CD14-positive monocyte (primary cell): Measurements from ENCODE around the gene PRIMPOL. TPM values are rescaled to one million over a fixed set of nuclear protein-coding genes. Genes with fewer than 3 reads are reported as not detected.

ENCODE experiments used
- DNase-seq, 3 donors: peaks; one replicate each; pipeline ENCODE4 v3.0.0-alpha.2; 2011 to 2022
- H2AFZ ChIP-seq: 2 replicates; pipeline ENCODE4 v1.6.0; 2012; ENCODE audit warnings: mild to moderate bottlenecking, low read depth, low read length, inconsistent platforms; ENCODE audit not compliant: insufficient read depth, poor library complexity, severe bottlenecking
- H3K27ac ChIP-seq, 2 donors: 1 replicate in 1 of 2; 2 replicates in 1 of 2; pipeline ENCODE4 v1.5.1; 2012 to 2013; ENCODE audit warnings: low read length in 2 of 2, control low read depth in 1 of 2, inconsistent platforms in 1 of 2, low read depth in 1 of 2, mild to moderate bottlenecking in 1 of 2
- H3K27me3 ChIP-seq, 2 donors: one replicate each; pipeline versions ENCODE4 v1.6.0 to v1.6.1; 2011 to 2013; ENCODE audit warnings: low read length in 2 of 2; ENCODE audit not compliant: control insufficient read depth in 2 of 2, insufficient read depth in 2 of 2
- H3K36me3 ChIP-seq, 2 donors: replicated peaks in 1 of 2; 1 replicate in 1 of 2; 2 replicates in 1 of 2; pipeline versions ENCODE4 v1.5.1 to v1.6.1; 2012 to 2013; ENCODE audit warnings: low read length in 2 of 2, control low read depth in 1 of 2, inconsistent platforms in 1 of 2, mild to moderate bottlenecking in 1 of 2; ENCODE audit not compliant: insufficient read depth in 2 of 2, control insufficient read depth in 1 of 2
- H3K4me1 ChIP-seq, 2 donors: 1 replicate in 1 of 2; 2 replicates in 1 of 2; pipeline versions ENCODE4 v1.5.1 to v1.6.1; 2012 to 2013; ENCODE audit warnings: low read length in 2 of 2, control low read depth in 1 of 2, inconsistent platforms in 1 of 2, mild to moderate bottlenecking in 1 of 2, moderate library complexity in 1 of 2; ENCODE audit not compliant: insufficient read depth in 2 of 2, control insufficient read depth in 1 of 2
- H3K4me2 ChIP-seq: replicated peaks from 2 replicates; pipeline ENCODE3; 2012; ENCODE audit warnings: low read length, moderate library complexity, mild to moderate bottlenecking; ENCODE audit not compliant: poor library complexity, severe bottlenecking; ENCODE audit errors: extremely low read depth
- H3K4me3 ChIP-seq, 3 experiments: fragments of 200-600 bp in 1 of 3; sonication (generic) in 1 of 3; replicated peaks in 1 of 3; 1 replicate in 2 of 3; 2 replicates in 1 of 3; pipeline ENCODE4 v1.5.1; 2011 to 2013; ENCODE audit warnings: low read length in 3 of 3, mild to moderate bottlenecking in 3 of 3, control low read depth in 2 of 3, low read depth in 2 of 3, inconsistent platforms in 1 of 3, moderate library complexity in 1 of 3
- H3K79me2 ChIP-seq: 2 replicates; pipeline ENCODE4 v1.6.0; 2012; ENCODE audit warnings: mild to moderate bottlenecking, control low read depth, inconsistent platforms, low read length, moderate library complexity; ENCODE audit not compliant: insufficient read depth
- H3K9ac ChIP-seq: 2 replicates; pipeline ENCODE4 v1.6.0; 2017; ENCODE audit warnings: low read length, mild to moderate bottlenecking; ENCODE audit not compliant: insufficient read depth, poor library complexity, severe bottlenecking
- H3K9me3 ChIP-seq, 2 donors: replicated peaks in 1 of 2; 1 replicate in 1 of 2; 2 replicates in 1 of 2; pipeline versions ENCODE4 v1.5.1 to v1.6.1; 2012 to 2013; ENCODE audit warnings: low read length in 2 of 2, control low read depth in 1 of 2; ENCODE audit not compliant: control insufficient read depth in 1 of 2, insufficient read depth in 1 of 2
- H4K20me1 ChIP-seq: 2 replicates; pipeline ENCODE4 v1.6.0; 2012; ENCODE audit warnings: mild to moderate bottlenecking, low read length, control low read depth, moderate library complexity; ENCODE audit not compliant: insufficient read depth
- H3K27ac Mint-ChIP-seq, 7 donors: one replicate each; pipeline ENCODE4 v1.8.0; 2020; ENCODE audit warnings: mild to moderate bottlenecking in 7 of 7, mixed read lengths in 7 of 7, moderate library complexity in 6 of 7, inconsistent platforms in 2 of 7
- H3K27me3 Mint-ChIP-seq, 3 donors: one replicate each; pipeline ENCODE4 v1.8.0; 2021 to 2022; ENCODE audit warnings: low read depth in 3 of 3, mild to moderate bottlenecking in 3 of 3, mixed read lengths in 3 of 3, moderate library complexity in 3 of 3, inconsistent platforms in 1 of 3
- H3K36me3 Mint-ChIP-seq, 2 donors: one replicate each; pipeline ENCODE4 v1.8.0; 2020; ENCODE audit warnings: mixed read lengths in 2 of 2, inconsistent platforms in 1 of 2, mild to moderate bottlenecking in 1 of 2
- H3K4me1 Mint-ChIP-seq: one replicate; pipeline ENCODE4 v1.8.0; 2020; ENCODE audit warnings: mild to moderate bottlenecking, mixed read lengths
- H3K4me3 Mint-ChIP-seq, 2 donors: one replicate each; pipeline ENCODE4 v1.8.0; 2020; ENCODE audit warnings: mild to moderate bottlenecking in 2 of 2, mixed read lengths in 2 of 2, moderate library complexity in 1 of 2
- H3K9me3 Mint-ChIP-seq, 7 donors: one replicate each; pipeline ENCODE4 v1.8.0; 2020 to 2022; ENCODE audit warnings: mixed read lengths in 7 of 7, mild to moderate bottlenecking in 6 of 7, moderate library complexity in 6 of 7, inconsistent platforms in 2 of 7
- WGBS: methylation state at CpG from one replicate; pipeline ENCODE4 v1.1.5; 2013; ENCODE audit warnings: missing lambda C conversion rate; ENCODE audit not compliant: insufficient coverage; 5-methylcytosine and 5-hydroxymethylcytosine counted together
- intact Hi-C, 2 donors: fragments of 100-400 bp; cut with micrococcal nuclease; formaldehyde crosslinking; loops; one replicate each; pipeline versions ENCODE4 v1.15.0 to v1.15.1; 2023
- polyA plus RNA-seq, 3 donors: library from polyadenylated mRNA; depleted of rRNA in 1 of 3; unstranded in 2 of 3; stranded (reverse) in 1 of 3; fragments of 300-500 nt in 2 of 3; fragments of >200 nt in 1 of 3; fragmentation: Illumina TruSeq in 2 of 3; gene quantifications; 1 replicate in 2 of 3; 2 replicates in 1 of 3; pipeline ENCODE4 v1.2.3, GENCODE V29; 2012 to 2021
- TF ChIP-seq, protein P1 (sequence below): fragments of 200-600 bp; IDR thresholded peaks from one replicate; pipeline ENCODE4 v1.8.0; 2022; ENCODE audit warnings: antibody characterized with exemption, mild to moderate bottlenecking

The PRIMPOL gene
- polyA plus RNA-seq, 3 donors = 7.0 to 10.5 (median 10.0) TPM

DNA sequence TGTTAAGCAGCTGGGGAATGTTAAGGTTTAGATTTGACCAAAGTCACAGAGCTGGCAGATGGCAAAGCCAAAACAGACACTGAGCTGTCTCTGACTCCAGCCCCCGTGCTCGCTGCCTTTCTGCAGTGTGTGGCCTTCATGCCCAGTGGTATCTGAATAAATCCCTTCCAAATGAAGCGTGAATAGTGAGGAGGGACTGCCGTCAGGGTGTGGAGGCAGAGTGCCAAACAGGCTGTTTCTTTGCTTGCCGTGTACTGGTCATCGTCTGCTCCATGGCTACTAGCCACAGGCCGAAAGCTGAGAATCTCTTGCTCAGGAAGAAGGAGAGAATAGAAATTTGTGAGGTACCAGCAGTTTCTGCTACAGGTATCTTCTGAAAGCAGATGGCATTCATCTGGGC, 19.7 kb downstream of the PRIMPOL start:
- 93% methylated on average over 6 of the region's 7 CpGs for WGBS
- Histone ChIP-seq H4K20me1 (no peaks in the 10 kb centered on the region), H3K27me3 (no peaks in the 10 kb centered on the region), H3K4me3 (no peak overlapping the region), H3K27ac (peak overlapping the region; percentile 3 to 89), H3K36me3 (peaks cover 22 to 45% of the 10 kb centered on the region in 2 donors), H3K9ac (no peak overlapping the region), H3K9me3 (no peaks in the 10 kb centered on the region), H3K79me2 (no peaks in the 10 kb centered on the region), H2AFZ (no peak overlapping the region), H3K4me1 (peaks cover 28 to 32% of the 10 kb centered on the region in 2 donors), H3K4me2 (no peak overlapping the region)
- TF ChIP-seq, protein P1, sequence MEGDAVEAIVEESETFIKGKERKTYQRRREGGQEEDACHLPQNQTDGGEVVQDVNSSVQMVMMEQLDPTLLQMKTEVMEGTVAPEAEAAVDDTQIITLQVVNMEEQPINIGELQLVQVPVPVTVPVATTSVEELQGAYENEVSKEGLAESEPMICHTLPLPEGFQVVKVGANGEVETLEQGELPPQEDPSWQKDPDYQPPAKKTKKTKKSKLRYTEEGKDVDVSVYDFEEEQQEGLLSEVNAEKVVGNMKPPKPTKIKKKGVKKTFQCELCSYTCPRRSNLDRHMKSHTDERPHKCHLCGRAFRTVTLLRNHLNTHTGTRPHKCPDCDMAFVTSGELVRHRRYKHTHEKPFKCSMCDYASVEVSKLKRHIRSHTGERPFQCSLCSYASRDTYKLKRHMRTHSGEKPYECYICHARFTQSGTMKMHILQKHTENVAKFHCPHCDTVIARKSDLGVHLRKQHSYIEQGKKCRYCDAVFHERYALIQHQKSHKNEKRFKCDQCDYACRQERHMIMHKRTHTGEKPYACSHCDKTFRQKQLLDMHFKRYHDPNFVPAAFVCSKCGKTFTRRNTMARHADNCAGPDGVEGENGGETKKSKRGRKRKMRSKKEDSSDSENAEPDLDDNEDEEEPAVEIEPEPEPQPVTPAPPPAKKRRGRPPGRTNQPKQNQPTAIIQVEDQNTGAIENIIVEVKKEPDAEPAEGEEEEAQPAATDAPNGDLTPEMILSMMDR = no peak
- no peak for DNase-seq
- H3K27me3 Mint-ChIP-seq = peaks cover 0 to 2% (median 0%) of the 10 kb centered on the region in 3 donors
- peak overlapping the region in 6 of 7 donors; percentile 46 to 91 (median 74) for H3K27ac Mint-ChIP-seq
- H3K4me1 Mint-ChIP-seq = peaks cover 22% of the 10 kb centered on the region
- H3K4me3 Mint-ChIP-seq = no peak overlapping the region
- intact Hi-C loops = no loop called here
- H3K36me3 Mint-ChIP-seq = peaks cover 51 to 67% of the 10 kb centered on the region in 2 donors
- peaks cover 0 to 2% (median 0%) of the 10 kb centered on the region in 7 donors for H3K9me3 Mint-ChIP-seq

DNA sequence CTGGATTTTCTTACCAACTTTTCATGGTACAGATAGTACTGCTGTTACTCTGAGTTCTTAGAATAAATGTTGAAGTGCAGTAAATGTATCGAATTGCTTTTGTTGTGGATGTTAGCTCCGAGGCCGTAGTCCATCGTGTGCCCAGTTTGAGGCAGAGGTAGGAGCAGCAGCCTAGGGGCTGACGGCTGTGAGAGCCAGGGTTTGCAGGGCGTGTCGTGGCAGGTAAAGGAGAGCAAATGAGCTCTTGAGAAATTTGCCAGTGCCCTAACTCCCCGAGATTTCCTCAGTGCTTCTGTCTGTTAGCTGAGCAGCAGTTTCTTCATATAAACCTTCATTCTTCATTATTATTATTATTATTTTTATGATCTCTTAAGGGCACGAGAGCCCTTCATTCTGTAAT, 21.6 kb downstream of the PRIMPOL start:
- intact Hi-C loops = no loop called here
- Histone ChIP-seq H3K27me3 (no peaks in the 10 kb centered on the region), H2AFZ (no peak overlapping the region), H3K79me2 (no peaks in the 10 kb centered on the region), H3K27ac (no peak overlapping the region), H3K4me2 (no peak overlapping the region), H3K4me3 (no peak overlapping the region), H3K9ac (no peak overlapping the region), H4K20me1 (no peaks in the 10 kb centered on the region), H3K9me3 (no peaks in the 10 kb centered on the region), H3K36me3 (peaks cover 27 to 52% of the 10 kb centered on the region in 2 donors), H3K4me1 (peaks cover 18 to 22% of the 10 kb centered on the region in 2 donors)
- H3K27ac Mint-ChIP-seq = no peak overlapping the region
- TF ChIP-seq, protein P1 = no peak
- DNase-seq = no peak
- no peak overlapping the region for H3K4me3 Mint-ChIP-seq
- H3K36me3 Mint-ChIP-seq = peaks cover 57 to 69% of the 10 kb centered on the region in 2 donors
- WGBS = 97% methylated on average over 7 of the region's 9 CpGs
- H3K27me3 Mint-ChIP-seq = peaks cover 0 to 3% (median 0%) of the 10 kb centered on the region in 3 donors
- H3K4me1 Mint-ChIP-seq = peaks cover 16% of the 10 kb centered on the region
- H3K9me3 Mint-ChIP-seq = peaks cover 0 to 2% (median 0%) of the 10 kb centered on the region in 7 donors
